GM21381 (cell line): ENCODE measurements around the gene ZBTB16.

ENCODE experiments used
- ATAC-seq: cut with Tn5 transposase; IDR thresholded peaks from one replicate; pipeline ENCODE4 v1.9.1; 2021; ENCODE audit warnings: mild to moderate bottlenecking, moderate library complexity; ENCODE audit not compliant: unreplicated experiment

Gene ZBTB16

DNA sequence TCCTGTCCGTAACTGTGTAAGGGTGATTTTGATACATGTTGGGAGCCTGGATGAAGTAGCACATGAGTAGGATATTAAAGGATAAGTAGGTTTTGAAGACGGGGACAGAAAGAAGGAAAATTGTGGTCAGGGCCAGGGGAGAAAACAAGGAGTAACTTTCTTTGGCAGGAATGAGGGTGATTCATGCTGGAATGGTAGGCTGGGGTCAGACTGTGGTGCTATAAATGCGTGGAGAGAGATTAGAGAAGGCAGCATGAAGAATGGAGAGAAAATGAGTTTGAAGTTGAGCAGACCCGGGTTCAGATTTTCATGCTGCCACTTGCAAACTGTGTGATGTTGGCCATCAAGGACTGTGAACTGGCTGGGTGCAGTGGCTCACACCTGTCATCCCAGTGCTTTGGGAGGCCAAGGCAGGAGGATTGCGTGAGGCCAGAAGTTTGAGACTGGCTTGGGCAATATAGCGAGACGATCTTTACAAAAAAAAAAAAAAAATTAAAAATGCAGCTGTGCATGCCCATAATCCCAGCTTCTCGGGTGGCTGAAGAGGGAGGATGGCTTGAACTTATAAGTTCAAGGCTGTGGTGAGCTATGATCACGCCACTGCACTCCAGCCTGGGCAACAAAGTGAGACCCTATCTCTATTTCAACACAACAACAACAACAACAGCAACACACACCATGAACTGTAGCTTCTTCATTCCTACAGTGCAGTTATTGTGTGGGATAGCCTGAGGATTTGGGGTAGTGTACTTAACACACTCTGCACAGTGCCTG lies 22.3 kb downstream of the ZBTB16 start:
- ATAC-seq: no peak

DNA sequence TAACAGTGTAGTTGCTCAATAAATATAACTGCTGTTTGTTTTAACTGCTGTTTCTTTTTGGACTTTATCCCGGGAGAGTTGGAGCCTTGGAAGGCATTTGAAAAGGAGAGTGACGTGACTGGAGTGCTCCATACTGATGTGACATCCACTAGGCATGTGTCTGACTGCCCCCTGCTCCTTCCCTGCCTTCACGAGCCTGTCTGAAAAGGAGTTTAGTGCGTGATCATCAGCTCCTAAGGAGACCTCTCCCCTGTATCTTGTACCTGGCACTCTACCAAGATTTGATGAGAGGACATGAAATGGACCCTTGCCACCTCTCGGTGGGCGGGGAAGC lies 22.9 kb downstream of the ZBTB16 start:
- ATAC-seq: no peak

DNA sequence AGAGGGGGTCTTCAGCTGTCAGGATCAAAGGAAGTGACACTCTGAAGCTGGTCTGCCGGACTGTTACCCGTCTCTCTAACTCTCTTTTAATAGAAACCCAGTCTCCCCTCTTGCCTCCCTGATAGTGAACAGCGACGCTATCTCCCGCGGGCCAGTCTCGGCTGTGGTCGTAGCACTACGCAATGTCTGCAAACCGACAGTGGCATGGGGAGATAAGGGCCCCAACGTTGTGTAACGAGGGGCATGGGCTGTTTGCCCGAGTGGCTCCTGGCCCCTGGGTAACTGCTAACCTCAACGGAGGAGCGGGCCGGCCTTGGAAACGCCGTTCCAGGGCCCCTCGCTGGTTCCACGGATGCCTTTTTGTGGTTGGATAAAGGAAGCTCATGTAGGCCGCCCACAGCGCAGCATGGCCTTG lies 23.3 kb downstream of the ZBTB16 start:
- no peak for ATAC-seq

DNA sequence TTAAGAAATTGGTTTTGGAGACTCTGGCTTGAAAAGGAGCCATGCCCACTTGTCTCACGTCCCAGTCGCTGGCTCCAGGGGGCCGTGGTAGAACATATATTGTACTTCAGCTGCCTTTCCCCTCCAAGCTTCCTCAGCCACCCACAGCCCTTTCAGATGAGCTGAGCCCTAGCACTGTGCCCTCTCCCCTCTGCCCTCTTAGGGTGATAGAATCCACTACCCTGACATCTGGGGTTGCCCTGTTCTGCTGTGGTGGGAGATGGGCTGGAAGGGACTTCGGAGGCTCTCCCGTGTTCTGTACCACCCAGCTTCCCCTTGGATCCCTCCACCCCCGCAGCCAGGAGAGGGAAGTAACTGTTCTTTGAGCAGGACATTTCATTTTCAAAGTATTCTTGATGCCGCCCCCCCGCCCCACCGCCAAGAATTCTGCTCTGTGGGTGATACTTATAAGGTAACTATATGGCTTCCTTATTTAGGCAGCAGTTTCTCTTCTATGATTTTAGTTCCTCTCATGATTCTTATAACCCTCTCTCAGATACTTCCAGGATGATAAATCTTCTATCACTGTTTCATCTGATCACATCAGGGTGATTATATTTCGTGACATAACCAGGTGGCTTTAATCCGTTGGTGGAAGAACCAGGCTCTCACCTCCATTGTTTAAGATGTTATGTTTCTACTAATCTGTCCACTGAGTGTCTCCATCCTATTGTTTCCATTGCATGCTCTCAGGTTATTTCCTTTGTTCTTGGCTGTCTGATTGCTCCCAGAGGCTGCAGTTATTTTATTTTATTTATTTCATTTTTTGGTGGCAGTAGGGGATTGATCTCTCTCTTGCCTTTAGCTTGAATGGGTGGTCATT lies 24.1 kb downstream of the ZBTB16 start:
- ATAC-seq: no peak

DNA sequence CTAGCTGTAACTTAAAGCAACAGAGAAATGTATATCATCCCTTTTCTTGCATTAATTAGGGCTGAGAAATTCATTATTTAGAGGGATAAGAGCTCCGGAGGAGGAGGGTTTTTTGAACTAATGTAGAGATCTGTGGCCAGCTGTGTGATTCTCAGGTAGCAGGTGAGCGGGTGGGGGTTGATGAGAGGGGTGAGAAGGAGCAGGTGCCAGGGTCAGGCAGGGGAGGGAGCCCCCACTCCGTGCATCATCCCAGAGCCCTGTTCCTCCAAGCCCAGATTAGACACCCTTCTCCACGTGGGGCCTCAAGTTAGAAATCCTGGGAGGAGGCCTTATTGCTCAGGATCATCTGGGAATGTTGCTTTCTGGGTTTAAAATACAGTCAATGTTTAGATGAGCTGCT lies 24.9 kb downstream of the ZBTB16 start:
- no peak for ATAC-seq

DNA sequence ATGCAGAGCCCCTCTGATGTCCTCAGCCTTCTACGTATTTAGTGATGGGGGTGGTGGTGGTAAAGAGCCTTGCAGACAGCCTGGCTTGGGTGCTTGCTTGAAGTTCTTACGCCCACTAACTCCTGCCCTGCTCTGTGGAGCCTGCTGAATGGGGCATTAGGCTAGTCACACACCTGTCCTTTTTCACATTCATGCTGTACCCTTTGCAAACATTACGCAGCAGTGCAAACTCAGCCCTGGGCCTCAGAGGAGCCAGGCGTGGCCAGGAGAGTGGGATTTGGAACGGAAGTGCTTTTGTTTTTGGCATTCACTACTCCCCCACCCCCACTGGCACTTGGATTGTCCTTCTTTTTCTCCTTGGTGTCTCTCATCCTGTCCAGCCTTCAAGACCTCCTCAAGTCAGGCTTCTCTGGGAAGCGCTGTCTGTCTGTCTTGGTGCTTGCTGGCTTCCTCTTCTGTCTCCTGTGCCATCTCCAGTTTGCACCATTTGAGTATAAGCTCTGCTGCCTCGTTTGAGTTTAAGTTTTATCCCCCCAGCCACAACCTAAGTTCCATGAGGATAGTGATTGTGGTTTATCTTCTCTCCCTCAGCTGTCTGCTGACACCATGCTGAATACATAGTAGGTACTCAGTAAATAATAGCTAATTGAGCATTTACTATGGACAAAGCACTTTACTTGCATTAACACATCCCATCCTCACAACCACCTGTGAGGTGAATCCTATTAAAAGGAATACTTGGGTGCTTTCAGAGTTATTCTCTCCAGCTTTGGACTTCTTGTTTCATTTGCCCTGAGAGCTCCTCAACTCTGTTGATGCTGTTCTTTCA lies 26.7 kb downstream of the ZBTB16 start:
- ATAC-seq: no peak

DNA sequence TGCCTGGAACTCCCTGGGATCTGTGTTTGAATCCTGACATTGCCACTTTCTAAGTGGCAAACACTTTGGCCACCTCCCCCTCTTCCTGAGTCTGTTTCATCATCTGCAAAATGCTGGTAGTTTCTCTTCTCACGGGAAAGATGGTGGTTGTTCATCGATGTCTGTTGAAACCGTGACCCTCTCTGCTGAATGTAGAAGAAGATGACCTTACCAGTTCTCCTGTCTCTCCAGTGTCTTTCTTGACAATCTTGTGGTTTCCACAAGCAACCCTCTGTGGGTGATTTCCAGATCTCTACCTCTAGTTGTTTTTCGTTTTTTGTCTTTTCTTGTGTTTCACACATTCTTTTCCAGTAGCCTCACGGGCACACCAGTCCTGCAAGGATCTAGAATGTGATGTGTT lies 27.5 kb downstream of the ZBTB16 start:
- no peak for ATAC-seq

DNA sequence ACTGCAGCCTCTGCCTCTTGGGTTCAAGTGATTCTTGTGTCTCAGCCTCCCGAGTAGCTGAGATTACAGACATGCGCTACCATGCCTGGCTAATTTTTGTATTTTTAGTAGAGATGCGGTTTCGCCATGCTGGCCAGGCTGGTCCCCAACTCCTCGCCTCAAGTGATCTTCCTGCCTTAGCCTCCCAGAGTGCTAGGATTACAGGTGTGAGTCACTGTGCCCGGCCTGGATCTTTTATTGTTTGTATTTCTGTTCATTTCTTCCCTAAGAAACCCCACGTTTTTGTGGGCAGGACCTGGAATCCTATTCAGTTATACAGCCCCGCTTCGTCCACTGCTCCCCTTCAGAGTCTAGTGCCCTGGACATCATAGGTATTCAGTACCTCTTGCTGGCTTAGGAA lies 28.7 kb downstream of the ZBTB16 start:
- ATAC-seq: no peak

DNA sequence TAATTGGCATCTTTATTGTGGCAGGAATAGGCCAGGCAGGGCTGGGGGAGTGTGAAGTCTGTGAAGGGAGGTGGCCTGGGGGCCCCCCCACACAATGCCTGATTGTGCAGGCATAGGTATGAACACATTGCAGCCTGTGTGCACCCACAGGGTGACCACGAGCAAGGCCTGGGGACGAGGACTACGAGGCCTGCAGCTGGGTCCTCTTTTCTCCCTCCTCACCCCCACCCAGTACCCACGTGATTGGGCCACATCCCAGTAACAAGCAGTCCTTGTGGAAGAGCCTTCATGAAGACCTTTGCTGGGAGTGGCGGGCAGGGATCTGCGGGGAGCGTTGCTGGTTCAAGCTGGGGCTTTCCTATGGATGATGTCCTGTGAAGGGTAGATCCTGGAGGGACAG lies 29.3 kb downstream of the ZBTB16 start:
- no peak for ATAC-seq

DNA sequence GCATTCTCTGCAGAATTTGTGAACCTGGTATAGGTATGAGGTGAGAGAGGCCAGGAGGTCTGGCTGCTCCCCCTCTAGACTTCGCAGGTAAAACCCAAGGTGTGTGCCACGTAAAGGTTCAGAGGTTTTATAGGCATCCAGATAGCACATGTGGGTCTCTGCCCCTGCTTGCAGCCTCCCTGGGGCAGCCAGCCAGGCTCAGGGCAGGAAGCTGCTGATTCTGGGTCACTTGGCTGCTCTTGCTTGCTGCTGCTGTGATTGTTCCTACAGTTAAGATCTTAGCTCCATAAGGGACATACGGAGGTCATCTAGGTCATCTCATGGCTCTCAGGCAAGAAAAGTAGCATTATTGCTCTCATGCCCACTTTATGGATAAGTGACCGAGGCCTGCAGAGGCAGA lies 30.2 kb downstream of the ZBTB16 start:
- no peak for ATAC-seq

DNA sequence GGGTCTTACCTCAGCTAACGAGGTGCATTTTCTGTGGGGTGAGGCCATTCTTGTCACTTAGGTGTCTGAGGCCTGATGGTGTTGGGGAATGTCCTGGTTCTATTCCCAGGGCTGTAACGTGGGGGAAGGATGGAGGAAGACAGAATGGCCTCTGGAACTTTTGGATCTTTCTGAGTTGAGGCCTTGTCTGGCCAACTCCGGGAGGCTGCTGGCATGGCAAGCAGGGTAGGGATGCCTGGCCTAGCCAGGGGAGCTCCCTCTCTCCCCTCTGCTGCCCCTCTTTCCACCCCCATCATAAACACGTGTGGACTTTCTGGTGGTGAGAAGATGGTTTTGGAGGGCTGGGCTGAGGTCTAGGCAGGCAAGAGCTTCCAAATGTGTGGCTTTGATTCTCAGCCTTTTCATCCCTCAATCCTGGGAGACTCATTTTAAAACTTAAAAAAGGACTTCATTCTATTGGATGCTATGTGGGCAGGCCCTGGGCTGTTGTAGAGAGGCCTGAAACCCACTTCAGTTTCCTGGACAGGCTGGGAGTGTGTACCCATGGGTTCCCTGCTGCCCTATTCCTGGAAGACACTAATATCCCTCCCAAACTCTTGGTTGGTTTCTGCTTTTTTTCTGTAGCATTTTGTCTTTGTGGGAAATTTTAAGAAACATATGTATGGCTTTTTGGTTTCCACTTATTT lies 30.9 kb downstream of the ZBTB16 start:
- no peak for ATAC-seq

DNA sequence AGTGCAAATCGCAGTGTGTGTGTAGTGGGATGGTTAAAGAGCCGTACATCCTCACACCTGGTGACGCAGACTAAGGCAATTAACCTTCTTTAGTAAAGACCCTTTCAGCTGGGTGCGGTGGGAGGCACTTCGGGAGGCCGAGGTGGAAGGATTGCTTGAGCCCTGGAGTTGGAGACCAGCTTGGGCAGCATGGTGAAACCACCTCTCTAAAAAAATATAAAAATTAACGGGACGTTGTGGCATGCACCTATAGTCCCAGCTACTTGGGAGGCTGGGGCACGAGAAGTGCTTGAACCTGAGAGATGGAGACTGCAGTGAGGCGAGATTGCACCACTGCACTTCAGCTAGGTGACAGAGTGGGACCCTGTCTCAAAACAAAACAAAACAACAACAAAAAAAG lies 31.5 kb downstream of the ZBTB16 start:
- no peak for ATAC-seq

DNA sequence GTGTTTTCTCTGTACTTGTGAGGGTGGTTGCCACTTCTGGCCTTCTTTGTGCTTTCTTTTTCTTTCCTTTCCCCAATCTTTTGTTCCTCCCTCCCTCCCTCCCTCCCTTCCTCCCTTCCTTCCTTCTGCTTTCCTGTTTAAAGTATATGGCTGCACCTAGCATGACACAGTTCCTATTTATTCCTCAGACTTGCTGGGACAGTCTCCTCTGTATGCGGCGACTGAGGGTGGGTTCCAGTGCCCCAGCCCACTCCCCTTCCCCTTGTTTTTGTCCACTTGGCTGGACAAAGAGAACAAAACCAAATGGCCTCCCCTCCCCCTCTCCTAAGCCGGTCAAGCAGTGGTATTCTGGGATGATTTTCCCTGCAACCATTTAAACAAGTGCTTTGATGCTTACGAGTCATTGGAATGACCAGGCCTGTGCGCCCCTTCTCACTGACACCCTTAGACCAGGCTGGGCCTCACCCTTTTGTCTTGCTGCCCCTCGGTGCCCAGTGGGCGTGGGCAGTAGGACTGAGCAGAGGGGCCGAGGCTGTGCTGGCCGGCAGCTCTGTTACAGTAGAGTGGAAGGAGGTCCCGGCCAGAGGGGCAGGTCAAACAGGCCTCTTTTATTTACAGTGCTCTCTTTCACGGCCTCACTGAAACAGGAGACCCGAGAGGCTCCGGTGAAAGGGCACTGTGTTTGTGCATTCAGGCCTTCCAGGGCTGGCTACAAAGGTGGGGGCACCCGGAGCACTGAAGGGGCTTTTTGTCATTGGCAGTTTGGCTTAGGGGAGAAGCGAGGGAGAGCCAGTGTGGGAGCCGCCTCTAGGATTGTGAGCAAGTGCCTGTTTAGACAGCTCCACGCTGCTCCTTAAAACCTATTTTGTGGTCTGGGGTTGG lies 32.2 kb downstream of the ZBTB16 start:
- ATAC-seq: no peak

DNA sequence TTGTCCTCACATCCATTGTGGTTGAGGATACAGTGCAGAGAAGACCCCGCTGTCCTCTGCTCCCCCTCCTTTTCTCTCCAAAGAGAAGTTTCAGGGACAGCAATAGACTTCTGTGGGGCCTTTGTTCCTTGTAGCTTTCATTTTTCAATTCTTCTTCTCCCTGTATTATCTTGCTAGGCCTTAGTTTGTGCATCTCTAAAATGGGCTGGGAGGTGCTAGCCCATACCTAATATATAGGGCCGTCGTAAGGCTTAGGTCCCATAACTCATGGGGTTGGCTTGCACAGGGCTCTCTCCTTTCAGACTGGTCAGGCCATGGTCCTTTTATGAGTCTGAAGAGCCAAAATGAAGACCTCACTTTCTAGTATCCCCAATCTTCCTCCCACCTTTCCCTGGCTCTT lies 33.0 kb downstream of the ZBTB16 start:
- no peak for ATAC-seq

DNA sequence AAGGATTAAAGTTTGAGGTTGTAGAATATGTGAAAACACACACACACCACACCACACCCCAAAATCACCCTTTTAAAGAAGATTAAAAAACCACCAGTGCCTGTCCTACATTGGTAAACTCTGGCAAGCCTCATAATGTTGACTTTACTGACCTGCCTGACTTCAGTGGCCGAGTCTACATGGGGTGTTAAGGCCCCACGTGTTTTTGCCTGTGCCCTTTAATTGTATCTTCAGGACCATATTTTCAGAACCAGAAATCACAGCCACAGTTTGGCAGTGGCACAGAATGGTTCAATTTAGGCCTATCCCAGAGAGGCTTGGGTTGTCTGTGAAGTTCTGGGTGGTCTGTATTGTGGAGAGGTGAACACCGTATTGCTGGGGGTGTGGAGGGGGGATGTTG lies 33.4 kb downstream of the ZBTB16 start:
- ATAC-seq: no peak

DNA sequence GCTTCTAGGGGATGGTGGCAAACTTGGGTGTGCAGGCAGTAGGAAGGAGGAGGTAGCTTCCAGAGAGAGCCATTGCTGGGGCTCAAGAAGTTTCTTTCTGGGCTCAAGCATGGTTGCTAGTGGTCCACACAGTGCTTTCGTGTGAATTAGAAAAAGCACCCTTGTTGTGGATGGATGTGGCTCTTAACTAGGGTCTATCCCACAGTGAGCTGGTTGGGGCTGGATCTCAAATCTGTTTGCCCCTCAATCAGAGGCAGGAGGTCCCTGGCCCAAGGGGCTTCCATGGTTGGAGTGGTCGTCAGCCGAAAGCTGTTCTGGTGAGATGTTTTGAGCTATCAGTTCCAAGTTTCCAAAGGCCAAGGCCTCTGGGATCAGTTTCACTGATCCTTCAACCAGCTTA lies 35.0 kb downstream of the ZBTB16 start:
- ATAC-seq: no peak

DNA sequence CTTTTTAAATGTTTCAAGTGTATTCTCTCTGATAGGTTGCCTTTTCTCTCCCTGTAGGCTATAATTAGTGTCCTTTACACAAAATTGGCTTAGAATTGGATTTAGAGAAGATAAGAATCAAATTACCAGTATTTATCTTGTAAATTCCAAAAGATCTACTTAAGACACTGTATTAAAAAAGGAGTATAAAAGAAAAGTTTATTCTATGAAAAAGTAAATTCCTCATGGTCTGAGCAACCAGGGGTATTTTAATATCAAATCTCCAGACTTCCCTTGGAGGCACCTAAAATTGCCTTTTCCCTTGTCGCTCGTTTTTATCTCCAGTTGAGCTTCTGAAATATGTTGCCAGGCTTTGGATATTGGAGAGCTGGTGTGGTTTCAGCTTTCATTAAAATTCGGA lies 36.4 kb downstream of the ZBTB16 start:
- ATAC-seq: no peak

DNA sequence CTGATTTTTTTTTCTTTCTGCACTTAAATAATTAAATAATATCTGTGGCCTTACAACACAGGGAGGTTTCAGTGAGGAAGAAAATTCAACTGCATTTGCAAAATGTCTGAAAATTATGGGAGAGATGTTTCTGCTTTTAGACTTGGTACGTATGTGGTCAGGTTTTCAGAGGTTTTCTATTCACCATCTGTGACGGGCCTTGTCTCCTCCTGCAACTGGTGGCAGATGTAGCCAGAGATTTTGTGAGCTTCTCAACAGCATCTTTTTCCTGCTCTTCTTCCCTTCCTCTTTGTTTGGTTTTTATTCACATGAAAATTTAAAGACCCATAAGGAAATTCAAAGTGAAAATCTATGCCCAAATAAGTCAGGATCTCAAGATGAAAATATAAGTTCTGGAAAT lies 38.3 kb downstream of the ZBTB16 start:
- no peak for ATAC-seq

DNA sequence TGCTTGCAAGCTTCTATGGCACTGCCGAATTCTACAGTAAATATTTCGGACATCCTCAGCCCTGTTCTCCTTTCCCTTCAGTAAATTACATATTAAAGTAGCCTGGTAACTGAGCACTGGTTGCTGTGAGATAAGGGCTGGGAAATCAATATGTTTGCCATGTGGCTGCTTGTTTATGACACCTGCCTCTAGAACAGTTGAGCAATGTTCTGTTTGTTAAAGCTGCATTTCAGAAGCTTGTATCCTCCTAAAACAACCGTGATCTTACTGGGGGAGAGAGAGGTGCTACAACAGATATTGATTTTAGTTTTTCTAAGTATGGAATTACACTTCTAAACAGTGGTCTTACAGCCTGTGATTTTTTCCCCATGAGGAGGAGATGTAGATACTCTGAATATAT lies 39.4 kb downstream of the ZBTB16 start:
- no peak for ATAC-seq
